Measurements from ENCODE around the gene CHMP6. TPM values are rescaled to one million over a fixed set of nuclear protein-coding genes. Genes with fewer than 3 reads are reported as not detected.
"Not testable (repeated sequence)": the region's sequence is repeated elsewhere in the genome, so short reads cannot be mapped to it uniquely, and the experiment has no call there.

The CHMP6 gene
- polyA plus RNA-seq, 1 experiment, result 27.3 TPM

- Histone ChIP-seq H3K27me3 (ENCODE audit: control insufficient read depth, insufficient read depth, low read length) (peaks cover 4% of the 10 kb centered on the region), H3K4me3 (ENCODE audit: low read depth, low read length) (no peak overlapping the region), H3K27ac (ENCODE audit: low read depth, low read length) (no peak overlapping the region), H3K9me3 (ENCODE audit: control insufficient read depth, insufficient read depth, low read length) (peaks cover 8% of the 10 kb centered on the region)
- ChIA-PET POLR2A (no interaction called here), CTCF (interaction anchor here (0.5 to 2.1 kb wide), 4 partner anchors 11 to 1174 kb away, joined by 3 to 8 read pairs (median 6); partner anchors contain the start of gene CBX4)
- DNase-seq (ENCODE audit: low read depth, low spot score), result no peak
- TF ChIP-seq CTCF (IDR thresholded peaks at IDR 0.05; ENCODE audit: low read depth, low read length), result no peak
These were observed 21.2 kb downstream of the CHMP6 start for GRCh38 chr17:81012574-81013447.

GRCh38 chr17:81013642-81014041 lies 22.0 kb downstream of the CHMP6 start:
- ChIA-PET POLR2A (no interaction called here), CTCF (interaction anchor here (0.5 to 2.1 kb wide), 2 partner anchors 10 to 1174 kb away, joined by 7 to 8 read pairs; partner anchors contain the start of gene CBX4)

GRCh38 chr17:81015136-81015535 lies 23.5 kb downstream of the CHMP6 start:
- peaks cover 8% of the 10 kb centered on the region for H3K9me3 ChIP-seq (ENCODE audit: control insufficient read depth, insufficient read depth, low read length)
- POLR2A ChIA-PET, result no interaction called here
- TF ChIP-seq CTCF (IDR thresholded peaks at IDR 0.05; ENCODE audit: low read depth, low read length), result no peak
- no peak overlapping the region for H3K4me3 ChIP-seq (ENCODE audit: low read depth, low read length)
- no peak overlapping the region for H3K27ac ChIP-seq (ENCODE audit: low read depth, low read length)
- DNase-seq (ENCODE audit: low read depth, low spot score), result no peak
- peaks cover 2% of the 10 kb centered on the region for H3K27me3 ChIP-seq (ENCODE audit: control insufficient read depth, insufficient read depth, low read length)
- CTCF ChIA-PET, result interaction anchor here (0.7 to 1.9 kb wide), 2 partner anchors 9 to 165 kb away, joined by 3 to 14 read pairs; no protein-coding TSS in a partner anchor

More at GRCh38 chr17:81013642-81014041, 22.0 kb downstream of the CHMP6 start:
- TF ChIP-seq CTCF (IDR thresholded peaks at IDR 0.05; ENCODE audit: low read depth, low read length), result no peak
- no peak overlapping the region for H3K4me3 ChIP-seq (ENCODE audit: low read depth, low read length)
- peaks cover 2% of the 10 kb centered on the region for H3K27me3 ChIP-seq (ENCODE audit: control insufficient read depth, insufficient read depth, low read length)
- H3K27ac ChIP-seq (ENCODE audit: low read depth, low read length), result no peak overlapping the region
- DNase-seq (ENCODE audit: low read depth, low spot score), result no peak
- peaks cover 8% of the 10 kb centered on the region for H3K9me3 ChIP-seq (ENCODE audit: control insufficient read depth, insufficient read depth, low read length)

GRCh38 chr17:81016575-81016974 lies 24.9 kb downstream of the CHMP6 start:
- ChIA-PET POLR2A (no interaction called here), CTCF (no interaction called here)
- no peak for DNase-seq (ENCODE audit: low read depth, low spot score)
- H3K27ac ChIP-seq (ENCODE audit: low read depth, low read length), result no peak overlapping the region
- peaks cover 3% of the 10 kb centered on the region for H3K9me3 ChIP-seq (ENCODE audit: control insufficient read depth, insufficient read depth, low read length)
- no peak for TF ChIP-seq CTCF (IDR thresholded peaks at IDR 0.05; ENCODE audit: low read depth, low read length)
- H3K4me3 ChIP-seq (ENCODE audit: low read depth, low read length), result no peak overlapping the region
- H3K27me3 ChIP-seq (ENCODE audit: control insufficient read depth, insufficient read depth, low read length), result no peaks in the 10 kb centered on the region

GRCh38 chr17:81017330-81017729 lies 25.7 kb downstream of the CHMP6 start:
- H3K9me3 ChIP-seq (ENCODE audit: control insufficient read depth, insufficient read depth, low read length); H3K27me3 ChIP-seq (ENCODE audit: control insufficient read depth, insufficient read depth, low read length); H3K4me3 ChIP-seq (ENCODE audit: low read depth, low read length); POLR2A ChIA-PET; DNase-seq (ENCODE audit: low read depth, low spot score); H3K27ac ChIP-seq (ENCODE audit: low read depth, low read length): not testable (repeated sequence)
- CTCF ChIA-PET, result interaction anchor here (1.7 to 2.3 kb wide), 2 partner anchors 80 to 85 kb away, joined by 6 to 8 read pairs; no protein-coding TSS in a partner anchor
